Left renal cortex interstitium (tissue), 4 donors: Measurements from ENCODE around the gene NFIB. TPM values are rescaled to one million over a fixed set of nuclear protein-coding genes. Genes with fewer than 3 reads are reported as not detected.

ENCODE experiments used
- DNase-seq, 4 donors: peaks; one replicate each; pipeline ENCODE4 v3.0.0-alpha.2; 2013; ENCODE audit warnings: low read depth in 4 of 4, low spot score in 2 of 4, missing footprints in 1 of 4
- polyA plus RNA-seq, 4 donors: library from polyadenylated mRNA; unstranded; fragments of 120-200 nt; gene quantifications; one replicate each; pipeline ENCODE4 v1.2.1, GENCODE V29; 2013; ENCODE audit not compliant: insufficient read length in 4 of 4

NFIB gene
- polyA plus RNA-seq, 4 donors = 16.2 to 21.5 (median 18.2) TPM

- no peak for DNase-seq
Measured at GRCh38 chr9:14131356-14132088, 182.4 kb downstream of the NFIB start.

GRCh38 chr9:14127656-14128055 lies 186.3 kb downstream of the NFIB start:
- DNase-seq = no peak

DNA sequence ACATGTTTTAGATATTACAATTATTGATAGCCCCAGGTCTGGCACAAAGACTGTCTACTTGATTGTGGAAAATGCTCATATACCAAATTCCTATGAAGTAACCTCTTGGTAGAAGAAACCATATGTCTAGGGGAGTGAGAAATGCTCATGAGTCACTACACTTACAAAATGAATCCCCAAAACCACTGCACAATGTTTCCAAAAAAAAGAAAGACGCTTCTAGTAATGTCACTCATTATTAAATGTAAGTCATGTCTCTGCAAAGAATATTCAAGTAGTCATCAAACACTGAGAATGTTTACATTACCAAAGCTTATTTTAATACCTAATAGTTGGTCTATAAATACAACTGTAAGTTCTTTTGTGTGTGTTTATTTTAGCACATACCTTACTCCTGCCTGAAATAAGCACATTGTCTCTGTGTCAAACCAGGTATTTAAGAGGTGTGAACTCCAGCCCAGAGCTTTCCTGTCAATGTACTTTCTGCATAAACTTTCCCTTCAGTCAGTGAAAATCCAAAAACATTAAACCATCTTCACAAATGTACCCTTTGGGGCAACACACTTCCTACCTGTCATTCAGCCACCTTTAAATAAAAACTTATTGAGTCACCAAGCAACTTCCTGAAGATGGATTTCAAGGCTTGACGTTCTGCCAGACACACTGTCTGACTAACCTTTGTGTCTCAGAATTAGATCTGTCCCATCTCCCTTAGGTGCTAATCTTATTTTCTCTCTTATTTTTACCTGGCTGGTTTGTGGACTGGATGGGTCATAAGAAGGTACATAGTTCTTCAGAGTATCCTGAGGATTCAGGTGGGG lies 194.0 kb downstream of the NFIB start:
- no peak for DNase-seq

DNA sequence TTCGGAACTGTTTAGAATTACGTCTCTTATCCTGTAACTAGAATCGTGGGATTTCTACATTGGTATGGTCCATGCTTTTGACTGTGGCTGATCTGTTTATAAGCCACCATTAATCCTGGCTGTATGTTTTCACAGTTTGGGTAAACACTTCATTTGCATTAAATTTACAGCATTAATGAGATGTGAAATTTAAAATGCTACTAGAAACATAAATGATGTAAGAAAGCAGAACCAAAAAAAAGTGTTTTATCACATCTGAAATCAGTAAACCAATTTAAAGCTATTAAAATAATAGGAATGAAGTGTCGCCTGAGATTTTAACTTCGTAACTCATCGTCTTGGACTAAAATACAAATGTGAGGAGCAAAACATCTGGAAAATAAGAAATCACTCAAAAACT lies 201.7 kb downstream of the NFIB start:
- no peak for DNase-seq

DNA sequence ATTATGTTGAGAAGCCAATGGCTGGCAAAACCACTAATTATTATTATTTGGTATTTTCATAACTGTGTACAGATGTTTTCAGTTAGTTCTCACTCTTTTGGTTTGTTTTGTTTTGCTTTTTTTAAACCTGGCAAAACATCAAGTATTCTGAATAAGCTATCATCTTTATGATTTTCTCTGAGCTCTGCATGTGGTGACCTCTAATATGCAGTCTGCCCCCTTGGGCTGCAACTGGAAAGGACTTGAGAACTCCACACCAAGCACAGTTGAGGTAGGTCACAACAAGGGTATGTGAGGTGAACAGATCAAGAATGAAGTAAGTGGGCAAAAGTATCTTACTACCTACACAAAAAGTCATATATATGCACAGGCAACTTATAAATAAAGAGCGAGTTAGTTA lies 202.2 kb downstream of the NFIB start:
- no peak for DNase-seq

DNA sequence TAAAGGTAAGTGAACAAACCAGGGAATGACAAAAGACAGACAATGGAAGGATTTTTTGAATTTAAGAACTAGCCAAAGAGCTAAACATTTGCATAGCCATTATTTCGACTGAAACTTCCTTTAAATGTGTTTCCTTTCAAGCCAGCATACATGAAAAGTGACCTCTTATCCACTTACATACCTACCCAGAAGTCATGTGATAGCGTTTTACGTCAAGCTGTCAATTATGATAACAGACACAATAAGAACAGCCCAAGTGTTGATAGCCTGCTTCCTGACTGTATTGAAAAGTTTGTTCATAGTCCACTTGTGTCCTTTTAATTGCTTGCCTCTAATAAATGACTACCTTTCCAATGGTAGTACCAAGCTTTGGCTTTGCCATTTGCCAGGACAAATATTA lies 206.0 kb downstream of the NFIB start:
- no peak for DNase-seq

DNA sequence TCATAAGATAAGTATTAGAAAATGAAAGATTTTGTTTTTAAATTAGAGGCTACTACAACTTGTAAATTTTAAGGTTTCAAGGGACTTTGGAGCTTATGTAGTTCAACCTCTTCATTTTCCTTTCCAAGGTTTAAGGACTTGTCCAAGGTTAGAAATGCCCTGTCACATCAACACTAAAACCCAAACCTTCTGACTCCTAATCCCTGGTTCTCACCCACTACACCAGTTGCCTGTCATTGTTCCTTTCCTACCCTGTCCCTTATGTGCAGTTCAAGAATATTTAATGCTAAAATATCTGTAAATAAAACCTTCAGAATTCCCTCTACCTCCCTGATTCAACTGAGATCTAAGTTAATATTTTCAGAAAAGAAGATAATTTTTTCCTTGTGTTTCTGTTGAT lies 206.4 kb downstream of the NFIB start:
- DNase-seq = no peak

DNA sequence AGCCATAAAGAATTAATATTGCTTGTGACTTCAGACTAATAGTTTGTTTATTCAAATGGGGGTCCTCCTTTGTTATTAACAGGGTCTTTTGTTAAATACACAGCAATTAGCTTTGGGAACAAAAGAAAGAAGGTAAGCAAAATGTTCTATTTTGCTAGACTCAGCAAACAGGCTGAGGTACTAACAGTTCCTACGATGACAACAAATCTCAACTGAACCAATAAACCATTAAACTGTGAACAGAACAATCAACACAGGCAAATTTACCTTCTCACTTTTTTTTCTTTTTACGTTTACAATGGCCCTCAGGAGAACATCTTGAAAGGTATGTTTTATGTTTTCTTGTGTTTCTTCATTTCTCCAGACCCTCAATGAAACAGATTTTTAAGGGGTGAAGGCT lies 207.2 kb downstream of the NFIB start:
- DNase-seq = no peak

GRCh38 chr9:14104496-14104895 lies 209.4 kb downstream of the NFIB start:
- DNase-seq = no peak

GRCh38 chr9:14103115-14103514 lies 210.8 kb downstream of the NFIB start:
- DNase-seq = no peak

- DNase-seq = no peak
Measured at GRCh38 chr9:14099737-14100136, 214.2 kb downstream of the NFIB start.

GRCh38 chr9:14098486-14099180 lies 215.3 kb downstream of the NFIB start:
- DNase-seq = no peak

- DNase-seq = no peak
Measured at GRCh38 chr9:14097666-14098415, 216.1 kb downstream of the NFIB start.

GRCh38 chr9:14097215-14097614 lies 216.7 kb downstream of the NFIB start:
- DNase-seq = peak in 2 of 4 donors; percentile 54 to 62

DNA sequence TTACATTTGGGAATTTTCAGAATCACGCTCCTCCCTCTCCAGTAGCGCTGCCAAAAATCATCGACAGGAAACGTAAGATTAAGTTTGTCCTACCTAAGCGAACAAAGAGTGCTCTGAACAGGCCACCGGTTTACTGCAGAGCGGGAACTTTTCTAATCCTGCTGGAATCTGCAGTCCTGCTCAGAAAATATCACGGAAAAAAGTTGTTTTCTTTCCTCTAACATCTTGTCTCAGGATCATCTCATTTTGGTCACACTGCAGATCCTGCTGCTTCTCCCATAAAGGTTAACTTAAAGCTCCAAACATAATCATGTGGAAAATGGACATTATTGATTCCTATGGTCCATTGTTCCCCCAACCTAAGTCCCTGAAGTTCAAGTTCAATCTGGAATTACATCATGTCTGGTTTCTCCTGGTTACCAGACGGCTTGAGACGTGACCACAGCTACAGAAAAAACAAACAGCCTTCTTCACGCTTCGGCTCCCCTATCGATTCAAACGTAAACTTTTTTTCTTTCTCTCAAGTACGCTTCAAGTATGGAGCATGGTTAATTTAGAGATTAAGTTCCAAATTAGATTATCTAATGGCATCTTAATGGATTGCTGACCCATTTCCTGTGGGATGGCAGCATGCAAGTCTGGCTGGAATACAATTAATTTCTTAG lies 217.6 kb downstream of the NFIB start:
- peak in 2 of 4 donors; percentile 46 to 62 for DNase-seq

GRCh38 chr9:14095277-14095676 lies 218.7 kb downstream of the NFIB start:
- DNase-seq = no peak

GRCh38 chr9:14094491-14094890 lies 219.4 kb downstream of the NFIB start:
- no peak for DNase-seq

DNA sequence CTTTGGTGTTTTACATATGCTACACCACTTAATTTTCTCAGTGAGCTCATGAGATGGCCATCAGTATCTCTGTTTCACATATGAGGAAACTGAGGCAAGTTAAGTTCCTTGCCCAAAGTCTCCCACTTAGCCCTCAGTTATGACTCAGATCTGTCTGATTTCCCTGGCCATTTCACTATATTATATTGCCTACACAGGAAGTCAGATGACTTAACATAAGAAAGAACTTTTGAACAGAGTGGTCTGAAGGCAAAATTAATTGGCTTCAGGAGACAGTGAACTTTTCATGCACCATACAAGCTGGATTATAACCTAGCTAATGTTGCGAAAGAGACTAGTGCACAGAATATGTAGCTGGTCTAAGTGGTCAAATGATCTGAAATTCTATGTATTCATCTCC lies 221.6 kb downstream of the NFIB start:
- DNase-seq = no peak

DNA sequence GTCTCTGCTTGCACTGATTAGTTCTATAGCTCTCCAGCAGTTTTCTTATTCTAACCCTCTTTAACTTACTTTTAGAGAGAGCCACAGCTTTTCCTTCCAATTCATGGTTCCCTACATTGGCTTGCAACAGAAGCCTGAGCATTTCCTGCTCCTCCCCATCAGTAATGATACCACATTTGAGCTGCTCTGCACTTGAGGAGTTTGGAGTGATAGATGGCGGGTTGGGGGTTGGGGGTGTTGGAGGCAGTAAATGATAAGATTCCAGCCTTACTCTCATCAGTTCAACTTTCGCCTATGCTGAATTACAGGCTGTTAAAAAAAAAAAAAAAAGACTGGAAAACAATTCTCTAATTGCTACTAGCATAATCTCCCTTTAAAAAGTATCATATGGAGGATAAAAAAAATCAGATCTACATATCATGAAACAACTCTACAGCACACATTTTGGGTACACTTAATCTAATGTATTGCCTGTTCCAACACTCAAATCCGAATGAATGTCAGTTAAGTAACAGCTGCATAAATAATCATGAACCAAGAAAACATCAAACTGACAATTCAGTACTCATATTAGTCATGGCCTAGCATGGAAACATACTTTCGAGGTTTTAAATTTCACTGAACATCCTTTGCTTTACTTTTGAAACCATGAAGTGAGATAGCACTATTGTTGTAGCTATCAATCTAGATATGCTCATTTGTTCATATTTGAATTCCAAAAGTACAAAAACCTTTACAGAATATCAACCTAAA lies 224.7 kb downstream of the NFIB start:
- DNase-seq = no peak
